Endothelial cell of umbilical vein (primary cell): ENCODE data around the gene MYCL.

ENCODE experiments used
- CTCF ChIP-seq, 2 donors: IDR thresholded peaks; 1 replicate in 1 of 2; 2 replicates in 1 of 2; pipeline ENCODE4 v1.5.1; 2011; ENCODE audit warnings: low read length in 2 of 2, mild to moderate bottlenecking in 2 of 2, moderate library complexity in 2 of 2, control low read depth in 1 of 2, inconsistent platforms in 1 of 2, low read depth in 1 of 2; ENCODE audit not compliant: insufficient read depth in 1 of 2; ENCODE audit errors: extremely low read depth in 1 of 2
- EZH2 ChIP-seq: IDR thresholded peaks from 2 replicates; pipeline ENCODE4 v1.6.1; 2012; ENCODE audit warnings: borderline replicate concordance, low read depth, mild to moderate bottlenecking, moderate library complexity, low read length, inconsistent platforms; ENCODE audit not compliant: severe bottlenecking
- FOS ChIP-seq: IDR thresholded peaks from 2 replicates; pipeline ENCODE4 v1.6.1; 2011; ENCODE audit warnings: mild to moderate bottlenecking, low read length, moderate library complexity, borderline replicate concordance; ENCODE audit not compliant: insufficient read depth
- POLR2A ChIP-seq: IDR thresholded peaks from 2 replicates; pipeline ENCODE4 v1.6.1; 2012; ENCODE audit warnings: low read depth, mild to moderate bottlenecking, control low read depth, low read length
- POLR2AphosphoS5 ChIP-seq: IDR thresholded peaks from 2 replicates; pipeline ENCODE4 v1.6.1; 2012; ENCODE audit warnings: low read depth, mild to moderate bottlenecking, control low read depth, low read length, moderate library complexity; ENCODE audit not compliant: insufficient read depth

- TF ChIP-seq CTCF (IDR thresholded peaks at IDR 0.05; ENCODE audit: extremely low read depth in 1 of 2, insufficient read depth in 1 of 2, low read depth in 1 of 2, low read length in 2 of 2) (no peak), POLR2A (no peak), EZH2 (no peak), POLR2AphosphoS5 (no peak), FOS (no peak)
Observed at GRCh38 chr1:39899611-39900538, 1.8 kb downstream of the MYCL start.
